HG02884 (cell line): ENCODE data around the gene OSM.
A peak's percentile ranks its signal among the peaks of the same experiment; 100 is the strongest.

Experiments
- ATAC-seq: cut with Tn5 transposase; IDR thresholded peaks from one replicate; pipeline ENCODE4 v1.9.1; 2021; ENCODE audit warnings: mild to moderate bottlenecking, moderate library complexity; ENCODE audit not compliant: unreplicated experiment

Gene OSM

DNA sequence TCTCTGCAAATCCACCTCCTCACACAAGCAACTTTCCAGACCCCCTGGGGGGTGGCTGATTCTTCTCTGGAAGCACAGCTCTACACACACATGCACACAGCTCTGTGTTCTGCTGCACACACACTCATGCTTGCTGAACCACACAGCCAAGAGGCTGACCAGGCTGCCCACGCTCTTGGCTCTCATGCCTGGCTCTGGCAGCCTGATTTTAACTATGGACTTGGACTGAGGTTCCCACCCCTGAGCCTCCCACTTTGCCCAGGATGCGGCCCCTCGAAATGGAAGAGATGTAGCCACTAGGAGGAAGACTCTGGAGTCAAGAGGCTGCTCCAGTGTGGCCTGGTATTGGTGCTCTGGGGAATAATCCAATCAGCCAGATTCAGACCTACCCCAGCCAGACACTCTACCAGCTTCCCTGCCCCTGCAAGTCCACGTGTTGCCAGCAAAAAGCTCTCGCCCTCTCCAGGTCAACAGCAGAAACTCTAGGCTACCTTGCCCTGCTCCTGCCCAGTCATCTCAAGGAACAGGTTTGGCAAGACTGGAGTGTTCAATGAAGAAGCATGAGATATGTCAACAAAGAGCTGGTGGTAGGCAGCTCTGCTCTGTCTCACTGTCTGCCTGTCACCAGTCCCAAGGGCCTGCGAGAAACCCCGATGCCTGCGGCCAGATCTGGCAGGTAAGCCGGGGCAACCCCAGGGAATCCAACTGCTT is 31.5 kb upstream of the OSM start:
- no peak for ATAC-seq

DNA sequence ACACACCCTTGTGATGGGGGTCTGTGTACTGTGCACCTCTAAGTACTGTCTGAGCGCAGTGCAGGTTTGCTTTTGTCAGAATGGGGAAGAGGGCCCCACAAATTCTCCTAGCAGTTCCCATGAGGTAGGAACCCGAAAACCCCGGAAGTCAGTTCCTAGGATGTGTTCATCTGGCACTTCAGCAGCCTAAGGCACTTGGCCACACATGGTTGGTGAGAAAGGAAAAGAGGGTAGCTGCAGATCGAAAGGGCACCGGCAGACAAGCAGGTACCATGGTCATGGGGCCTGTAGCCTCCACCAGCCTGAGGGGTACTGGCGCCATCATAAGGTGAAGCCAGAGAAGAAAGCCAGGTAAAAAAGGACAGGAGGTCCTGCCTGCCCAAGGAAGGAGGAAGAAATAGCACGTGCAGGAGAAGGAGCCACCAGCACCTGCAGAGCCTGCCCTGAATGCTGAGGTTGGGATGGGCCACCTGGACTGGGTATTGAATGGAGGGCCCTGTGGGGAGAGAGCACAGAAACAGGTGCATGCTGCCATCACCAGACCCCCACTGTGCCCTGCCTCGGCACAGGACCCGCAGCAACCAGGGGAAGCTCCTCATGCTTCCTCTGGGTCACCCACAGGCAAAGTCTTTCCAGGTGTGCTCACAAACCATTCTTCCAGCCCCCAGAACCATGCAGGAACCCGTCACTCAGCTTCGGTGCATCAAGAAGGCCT is 30.8 kb upstream of the OSM start:
- no peak for ATAC-seq

DNA sequence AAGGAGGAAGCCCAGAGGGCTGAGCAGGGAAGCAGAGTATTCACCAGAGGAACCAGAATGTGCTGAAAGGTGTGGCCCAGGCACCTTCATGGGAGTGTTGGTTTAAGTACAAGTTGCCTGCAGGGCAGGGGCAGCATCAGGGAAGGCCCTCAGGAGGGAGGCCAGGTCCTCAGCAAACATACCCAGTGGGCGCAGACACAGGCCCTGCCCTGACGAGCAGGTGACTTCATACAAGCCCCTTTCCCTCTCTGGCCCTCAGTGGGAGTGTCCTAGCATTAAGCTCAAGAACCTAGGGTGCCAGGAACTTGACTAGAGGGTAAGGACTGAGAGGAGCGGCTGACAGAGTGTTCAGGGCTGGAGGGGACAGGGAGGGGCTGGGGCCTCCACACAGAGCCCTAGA is 30.2 kb upstream of the OSM start:
- ATAC-seq: no peak

DNA sequence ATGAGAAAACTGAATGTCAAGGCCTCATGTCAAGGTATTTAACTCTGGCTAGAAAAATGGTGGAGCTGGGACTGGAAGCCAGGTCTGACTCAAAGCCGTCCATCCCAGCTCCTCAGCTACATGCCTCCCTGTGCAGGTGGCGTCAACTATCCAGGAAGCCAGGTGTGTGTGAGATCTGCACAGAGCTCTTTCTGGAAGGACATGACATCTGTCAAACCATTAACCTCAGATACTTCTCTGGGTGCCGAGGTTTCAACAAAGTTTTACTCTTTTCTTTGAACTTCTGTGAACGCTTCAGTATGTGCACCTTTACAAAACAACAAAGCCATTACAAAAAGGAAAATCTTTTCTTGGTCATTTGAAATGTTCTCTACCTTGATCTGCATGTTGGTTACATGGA is 29.7 kb upstream of the OSM start:
- no peak for ATAC-seq

DNA sequence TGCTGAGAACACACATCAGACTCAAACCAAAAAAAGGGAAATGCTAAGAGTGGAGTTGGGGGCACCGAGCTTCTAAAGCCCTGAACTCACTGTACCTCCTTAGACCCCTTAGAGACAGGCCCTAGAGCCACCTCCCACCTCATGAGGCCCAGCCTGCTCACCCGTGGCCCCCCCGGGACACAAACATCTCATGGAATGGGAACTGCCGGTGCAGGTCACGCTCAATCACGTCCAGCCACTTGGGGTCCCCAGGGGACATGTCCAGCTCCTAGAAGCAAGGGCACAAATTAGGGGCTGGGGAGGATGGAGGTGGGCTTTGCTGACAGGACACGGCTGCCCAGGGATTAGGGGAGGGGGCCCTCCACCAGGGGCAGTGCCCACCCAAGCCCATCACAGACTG is 28.9 kb upstream of the OSM start:
- no peak for ATAC-seq

DNA sequence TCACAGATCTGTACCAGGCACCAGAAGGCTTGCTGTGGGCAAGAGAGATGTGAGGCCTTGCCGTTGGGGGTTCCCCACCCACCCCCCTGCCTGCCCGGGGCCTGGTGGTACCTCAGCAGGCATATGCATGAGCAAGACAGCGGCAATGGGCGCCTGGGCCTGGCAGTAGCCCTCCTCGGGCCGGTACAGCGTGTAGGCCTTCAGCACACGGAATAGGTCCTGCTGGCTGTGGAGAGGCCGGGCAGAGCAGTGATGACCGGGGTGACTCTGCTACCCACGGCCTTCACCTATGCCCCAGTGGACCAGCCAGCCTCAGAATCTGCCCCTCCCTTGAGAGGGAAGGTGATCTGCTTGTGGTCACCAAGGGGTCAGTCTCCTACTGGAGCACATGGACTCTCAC is 28.2 kb upstream of the OSM start:
- no peak for ATAC-seq

DNA sequence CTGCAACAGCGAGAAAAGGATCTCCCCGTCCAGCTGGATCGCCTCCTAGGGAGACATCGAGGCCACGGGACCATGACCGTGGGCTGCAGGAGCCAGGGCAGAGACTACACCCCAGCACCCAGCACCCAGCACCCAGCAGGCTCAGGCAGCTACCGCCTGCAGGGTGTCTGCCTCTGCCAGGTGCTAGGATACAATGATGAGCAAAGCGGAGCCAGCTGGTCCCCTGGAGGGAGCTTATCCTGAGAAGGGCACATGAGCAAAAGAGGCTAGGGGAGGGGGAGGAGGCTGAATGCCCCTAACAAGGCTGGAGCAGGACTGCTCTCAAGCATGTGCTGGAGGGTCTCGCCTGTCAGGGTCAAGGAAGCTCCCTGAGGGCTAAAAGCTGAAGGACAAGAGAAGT is 27.4 kb upstream of the OSM start:
- no peak for ATAC-seq

DNA sequence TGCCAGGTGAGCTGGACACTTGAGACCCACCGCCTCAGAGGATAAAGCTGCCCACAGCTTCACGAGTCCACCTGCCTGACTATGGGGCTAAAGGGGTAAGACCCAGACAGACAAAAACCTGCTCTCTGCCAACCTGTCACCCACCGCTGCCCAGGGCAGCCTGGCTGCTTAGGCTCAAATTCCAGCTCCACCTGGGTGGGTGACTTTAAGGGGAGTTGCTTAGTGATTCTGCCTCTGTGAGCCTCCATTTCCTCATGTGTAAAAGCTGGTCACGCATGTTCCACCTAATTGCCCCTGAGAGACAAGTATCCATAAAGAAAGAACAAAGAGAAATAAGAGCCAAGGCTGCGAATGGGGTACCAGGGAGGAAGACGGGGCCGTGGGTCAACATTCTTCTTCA is 26.4 kb upstream of the OSM start:
- no peak for ATAC-seq

DNA sequence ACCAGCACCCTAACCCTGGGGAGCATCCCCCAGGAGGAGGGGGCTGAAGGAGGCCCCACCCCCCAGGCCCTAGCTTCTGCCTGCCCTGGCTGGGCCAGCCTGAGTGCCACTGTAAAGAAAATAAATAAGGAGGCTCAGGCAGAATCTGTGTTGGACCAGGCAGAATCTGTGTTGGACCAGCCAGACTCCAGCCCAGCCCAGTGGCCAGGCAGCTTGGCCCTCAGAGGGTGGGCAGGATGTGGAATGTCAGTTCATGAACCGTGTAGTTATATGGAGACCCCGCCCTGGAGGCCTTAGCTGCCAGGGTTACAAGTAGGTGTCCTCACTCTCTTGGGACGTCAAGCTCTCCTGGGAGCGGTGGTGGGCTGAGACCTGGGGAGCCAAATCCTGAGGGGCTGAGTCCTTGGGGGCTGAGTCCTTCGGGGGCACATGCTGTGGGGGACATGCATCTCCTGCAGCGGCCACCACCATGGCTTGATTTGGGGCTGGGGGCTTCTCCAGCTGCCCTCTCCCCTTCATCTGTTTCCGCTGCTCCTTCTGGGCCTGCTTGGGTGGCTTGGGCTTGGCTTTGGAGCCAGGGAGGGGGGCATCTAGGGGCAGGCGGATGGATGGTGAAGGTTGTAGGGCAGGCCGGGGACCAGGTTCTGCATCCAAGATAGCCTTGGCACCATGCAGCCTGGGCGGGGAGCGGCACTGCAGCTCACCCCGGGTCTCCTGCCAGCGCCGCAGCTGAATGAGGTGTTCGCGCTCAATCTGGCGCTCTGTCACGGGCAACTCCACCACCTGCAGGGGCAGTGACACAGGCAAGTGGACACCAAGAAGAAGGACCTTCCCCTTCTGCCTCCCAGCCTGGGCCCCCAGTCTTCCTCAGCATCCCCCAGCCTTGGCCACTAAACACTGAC is 25.7 kb upstream of the OSM start:
- no peak for ATAC-seq

DNA sequence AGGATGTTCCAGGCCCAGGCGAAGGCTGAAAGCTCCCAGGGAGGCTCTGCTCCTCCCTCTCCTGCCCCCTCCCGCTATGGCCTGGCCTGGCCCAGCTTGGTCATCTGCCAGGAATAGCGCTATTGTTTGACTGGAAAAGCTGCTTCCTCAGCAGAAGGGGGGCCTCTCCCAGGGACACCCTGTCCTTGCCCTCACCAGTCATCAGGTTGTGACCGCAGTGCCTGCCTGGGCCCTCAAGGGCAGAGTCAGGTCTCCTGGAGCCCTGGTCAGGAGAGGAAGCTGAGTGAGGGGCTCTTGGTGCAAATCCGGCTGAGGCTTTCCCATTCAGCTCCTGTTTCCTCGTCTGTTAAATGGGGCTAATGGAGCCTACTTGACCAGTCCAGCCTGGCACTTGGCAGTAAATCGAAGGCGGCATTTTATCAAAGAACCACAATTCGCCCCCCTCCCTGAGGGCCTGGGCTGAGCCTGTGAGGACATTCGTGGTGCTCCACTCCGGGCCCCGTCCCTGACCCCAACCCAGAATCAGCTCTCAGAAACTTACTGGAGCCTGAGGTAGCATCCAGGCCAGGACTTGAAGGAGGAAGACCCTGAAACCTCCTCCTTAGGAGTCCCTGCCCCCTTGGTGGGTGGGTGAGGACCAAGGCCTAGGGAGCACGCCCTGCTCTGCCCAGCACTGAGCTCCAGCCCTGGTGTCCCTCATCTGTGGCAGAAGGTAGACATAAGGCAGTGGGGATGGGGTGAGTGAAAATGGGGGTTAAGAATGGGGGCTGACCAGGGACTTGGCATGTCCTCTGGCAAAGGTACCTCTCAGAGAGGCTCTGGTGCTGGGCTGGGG is 24.6 kb upstream of the OSM start:
- no peak for ATAC-seq

DNA sequence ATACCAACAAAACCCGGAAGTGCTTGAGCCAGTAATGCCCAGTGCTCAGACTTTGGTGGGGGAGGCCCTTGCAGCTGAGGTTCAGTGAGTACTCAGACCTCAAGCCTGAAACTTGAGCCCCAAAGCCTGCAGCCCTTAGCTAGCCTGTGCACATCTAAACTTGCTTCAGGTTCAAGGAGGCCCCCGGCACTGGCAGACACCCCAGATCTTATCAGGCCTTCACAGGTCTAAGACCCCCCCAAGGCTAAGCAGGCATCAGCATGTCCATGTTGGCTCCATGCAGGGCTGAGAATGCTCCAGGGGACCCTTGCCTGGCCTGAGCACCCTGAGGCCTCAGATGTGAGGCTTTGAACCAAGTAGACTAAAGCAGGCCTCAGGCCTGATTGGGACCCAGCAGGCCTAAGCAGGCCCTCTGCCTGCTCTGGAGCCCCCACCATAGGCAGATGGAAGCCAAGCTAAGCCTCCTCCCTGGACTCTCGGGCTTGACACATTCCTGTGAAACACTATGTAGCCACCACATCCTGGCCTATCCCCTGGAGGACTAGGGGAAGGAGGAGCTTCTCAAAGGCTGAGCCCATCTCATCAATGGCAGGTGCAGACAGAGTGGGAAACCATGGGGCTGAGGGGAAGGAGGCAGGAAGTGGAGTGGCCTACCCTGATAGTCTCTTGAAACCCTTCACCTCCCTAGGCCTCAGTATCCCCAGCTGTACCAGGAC is 23.8 kb upstream of the OSM start:
- no peak for ATAC-seq

DNA sequence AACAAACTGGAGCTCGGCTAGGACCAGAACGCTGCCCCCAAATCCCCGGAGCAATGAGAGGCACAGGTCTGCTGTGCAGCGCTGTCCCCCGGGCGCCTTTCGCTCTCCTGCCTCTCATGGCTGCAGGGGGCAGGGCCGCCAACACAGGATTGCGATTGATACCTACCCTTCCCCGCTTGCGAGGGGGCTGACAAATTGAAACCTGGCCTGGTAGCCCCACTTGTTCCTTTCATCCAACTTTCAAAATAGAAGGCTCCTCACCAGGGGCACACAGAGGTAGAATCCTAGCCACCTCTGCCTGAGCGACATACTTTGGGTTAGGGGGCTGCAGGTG is 23.3 kb upstream of the OSM start:
- ATAC-seq: peak; percentile 5

DNA sequence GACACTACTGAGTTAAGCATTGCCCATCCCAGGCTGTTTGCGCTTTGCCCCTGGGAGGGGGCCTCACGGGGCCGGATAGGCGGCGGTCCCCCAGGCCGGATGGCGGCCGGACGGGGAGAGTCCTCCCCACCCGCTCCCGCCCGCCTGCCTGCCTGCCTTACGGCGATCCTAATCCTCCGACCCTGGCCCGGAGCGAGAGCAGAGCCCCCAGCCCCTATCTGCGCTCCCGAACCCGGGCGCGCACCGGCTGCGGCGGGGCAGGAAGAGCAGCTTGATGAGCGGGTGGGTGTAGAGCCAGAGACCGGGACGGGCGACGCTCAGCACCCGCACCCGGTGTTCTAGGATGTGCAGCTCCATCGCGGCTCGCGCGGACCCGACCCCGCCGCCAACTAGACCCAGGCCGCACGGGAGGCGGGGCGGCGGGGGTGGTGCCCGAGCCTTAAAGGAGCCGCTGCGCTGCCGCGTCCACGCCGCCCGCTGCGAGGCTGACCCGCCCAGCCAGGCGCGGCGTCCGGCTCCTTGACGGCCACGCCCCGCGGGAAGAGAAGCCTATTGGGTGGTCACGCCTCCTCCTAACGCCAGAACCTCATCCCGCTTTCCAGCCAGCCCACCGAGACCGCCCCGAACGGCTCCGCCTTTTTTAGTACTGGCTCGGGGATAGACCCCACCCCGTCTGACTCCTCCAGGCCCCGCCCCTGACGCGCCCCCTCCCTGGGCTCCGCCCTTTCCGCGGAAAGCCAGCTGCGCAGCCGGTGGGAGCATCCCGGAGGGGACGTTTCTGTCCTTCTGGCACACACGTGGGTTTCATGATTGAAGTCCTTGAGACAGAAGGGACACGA is 22.7 kb upstream of the OSM start, which contains the start of gene CASTOR1:
TSS of gene CASTOR1 (minus strand) at position 365 of the 839 bp plus-strand sequence. CDS start at position 357, 8 bp downstream.
- ATAC-seq: peak; percentile 76

DNA sequence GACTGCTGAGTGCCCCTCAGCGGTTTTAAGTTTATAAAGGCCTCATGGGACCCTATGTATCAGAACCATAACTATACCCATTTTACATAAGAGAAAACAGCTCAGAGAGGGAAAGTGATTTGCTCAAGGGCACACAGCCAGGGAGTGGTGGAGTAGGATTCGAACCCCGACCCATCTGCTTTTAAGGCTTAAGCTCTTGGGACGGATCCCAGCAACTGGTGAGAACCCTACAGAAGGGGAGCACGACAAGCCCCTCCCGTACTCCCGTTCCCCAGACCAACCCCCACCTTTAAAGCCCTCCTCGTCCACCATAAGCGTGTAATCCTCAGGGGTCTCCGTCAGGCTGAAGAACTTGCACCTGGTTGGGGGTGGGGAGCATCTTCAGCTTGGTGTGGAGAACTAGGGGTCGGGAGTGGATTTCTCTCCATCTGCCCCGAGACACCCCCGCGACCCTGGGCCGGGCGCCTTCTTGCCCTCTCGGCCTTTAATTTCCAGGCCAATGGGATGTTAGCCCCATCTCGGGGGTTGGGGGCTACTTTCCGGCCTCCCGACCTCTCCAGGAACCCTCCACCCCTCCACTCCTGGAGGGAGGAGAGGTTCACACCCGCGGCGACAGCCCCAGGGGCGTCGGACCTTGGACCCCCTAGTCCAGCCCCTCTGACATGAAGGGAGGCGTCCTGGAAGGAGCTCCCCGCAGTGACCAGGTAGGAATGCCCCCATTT is 21.9 kb upstream of the OSM start:
- ATAC-seq: no peak

DNA sequence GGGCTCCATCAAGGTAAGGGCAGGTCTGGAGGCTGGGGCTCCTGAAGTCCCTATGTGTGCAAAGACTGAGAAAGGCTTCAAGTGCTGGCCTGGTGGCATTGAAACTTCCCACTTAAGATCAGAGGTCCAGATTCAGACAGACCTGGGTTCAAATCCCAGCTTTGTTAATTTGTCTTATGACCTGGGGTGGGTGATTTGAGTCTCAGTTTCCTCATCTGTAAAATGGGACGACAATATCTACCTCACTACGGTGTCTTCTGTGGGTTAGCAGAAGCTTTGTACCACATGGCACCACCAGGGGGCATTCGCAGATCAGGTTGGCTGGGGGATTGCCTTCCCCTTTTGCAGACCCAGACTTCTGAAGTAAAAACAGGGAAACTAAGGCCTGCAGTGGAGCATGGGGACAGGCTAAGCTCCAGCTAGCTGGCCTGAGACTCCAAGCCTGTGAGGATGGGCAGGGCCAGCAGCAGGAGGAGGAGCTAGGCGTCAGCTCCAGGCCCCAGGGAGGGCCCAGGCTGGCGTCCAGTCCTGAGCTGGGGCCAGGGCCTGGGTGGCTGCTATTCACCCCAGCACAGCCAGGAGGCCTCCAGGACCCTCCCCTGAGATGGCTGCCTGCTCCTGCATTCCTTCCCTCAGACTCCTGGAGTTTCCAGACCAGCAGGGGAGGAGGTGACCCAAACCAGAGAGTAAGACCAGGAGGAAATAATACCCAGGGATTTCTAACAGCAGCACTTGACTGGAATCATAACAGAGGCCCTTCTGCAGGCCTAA is 21.2 kb upstream of the OSM start:
- no peak for ATAC-seq

DNA sequence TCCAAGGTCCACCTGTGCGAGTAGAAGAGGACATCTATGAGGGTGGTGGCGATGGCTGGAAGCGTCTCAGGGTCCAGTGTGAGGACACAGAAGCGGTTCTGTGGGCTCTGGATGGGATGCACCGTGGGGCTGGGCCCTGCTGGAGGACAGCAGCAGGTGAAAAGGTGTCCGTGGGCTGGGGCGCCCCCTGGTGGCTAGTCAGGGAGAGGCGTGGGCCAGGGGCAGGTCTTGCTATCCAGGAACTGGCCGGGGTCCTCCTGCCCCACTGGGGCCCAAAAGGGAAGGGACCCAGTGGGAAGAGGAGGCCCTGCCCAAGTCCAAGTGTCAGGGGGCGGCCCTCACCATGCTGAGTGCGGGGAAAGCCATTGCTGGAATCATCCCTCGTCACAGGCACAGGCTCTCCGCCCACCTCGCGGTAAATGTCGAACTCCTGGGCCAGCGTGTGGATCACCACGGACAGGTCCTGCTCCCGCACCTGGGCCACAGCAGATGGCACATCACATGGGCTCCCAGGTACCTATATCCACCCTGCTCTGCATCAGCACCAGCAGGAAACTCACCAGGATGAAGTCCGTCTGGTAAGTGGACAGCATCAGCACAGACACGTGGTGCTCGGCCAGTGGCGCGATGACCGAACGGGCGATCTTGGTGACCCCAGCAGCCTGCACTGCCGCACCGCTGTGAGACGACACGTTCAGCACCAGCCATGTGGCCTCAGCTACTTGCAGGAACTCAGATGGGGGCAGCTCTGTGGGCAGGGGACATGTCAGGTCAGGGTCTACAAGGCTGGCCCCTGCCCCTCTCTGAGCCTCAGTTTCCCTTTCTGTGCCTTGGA is 20.4 kb upstream of the OSM start:
- ATAC-seq: no peak

DNA sequence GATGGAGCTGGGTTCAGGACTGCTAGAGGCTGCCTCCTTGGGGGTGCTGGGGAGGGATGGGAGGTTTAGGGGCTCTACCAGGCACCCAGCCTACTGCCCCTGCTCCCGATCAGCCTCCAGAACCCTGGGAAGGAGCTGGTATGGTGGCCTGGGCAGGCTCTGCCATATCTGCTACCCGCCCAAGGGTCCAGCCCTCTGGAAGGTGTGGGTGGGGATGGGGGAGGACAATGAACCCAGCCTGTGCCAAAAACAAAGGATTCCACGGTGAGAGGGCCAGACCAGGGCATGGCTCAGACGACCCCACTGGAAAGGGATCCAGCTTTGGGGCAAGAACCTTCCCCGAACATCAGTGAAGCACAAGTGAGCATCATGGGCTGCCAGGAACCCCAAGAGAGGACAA is 19.7 kb upstream of the OSM start:
- no peak for ATAC-seq
